Spleen (tissue), 7 donors: Measurements from ENCODE around the gene PDE1A.

Experiments used
- CTCF ChIP-seq, 11 experiments: fragments of 200-600 bp in 7 of 11; fragments of 450-650 bp in 4 of 11; sonication (generic) in 4 of 11; IDR thresholded peaks in 8 of 11; conservative IDR thresholded peaks in 3 of 11; 1 replicate in 7 of 11; 2 replicates in 4 of 11; pipeline versions ENCODE4 v1.4.0 to v1.8.0; 2016 to 2021; ENCODE audit warnings: antibody characterized with exemption in 11 of 11, inconsistent platforms in 4 of 11, mild to moderate bottlenecking in 1 of 11
- POLR2A ChIP-seq, 3 donors: fragments of 450-650 bp; IDR thresholded peaks; one replicate each; pipeline ENCODE4 v1.5.1; 2017; ENCODE audit warnings: antibody characterized with exemption in 3 of 3, mild to moderate bottlenecking in 1 of 3
- POLR2AphosphoS5 ChIP-seq, 3 donors: sonication (generic); formaldehyde crosslinking; IDR thresholded peaks; one replicate each; pipeline ENCODE4 v1.5.1; 2017; ENCODE audit warnings: antibody characterized with exemption in 3 of 3
- donor health status: DM: no; HTN: no; CAD: no; lungs with moderate emphysema.
- donor health status: DM: no; HTN: no; CAD: no.
- donor health status: DM: no; HTN: no; CAD: no.

GRCh38 chr2:182359990-182360662, 66.7 kb downstream of the PDE1A start:
- TF ChIP-seq CTCF (IDR thresholded peaks at IDR 0.05 in 8 of 11, conservative IDR thresholded peaks at IDR 0.05 in 3 of 11) = no peak
- TF ChIP-seq POLR2AphosphoS5 (IDR thresholded peaks at IDR 0.05) = no peak
- no peak for TF ChIP-seq POLR2A (IDR thresholded peaks at IDR 0.05)
